WTC11 (cell line): ENCODE results near the gene SMAD2.
"Not testable (repeated sequence)": the region's sequence is repeated elsewhere in the genome, so short reads cannot be mapped to it uniquely, and the experiment has no call there.

Experiments used
- AFF4 ChIP-seq: sonication (generic); formaldehyde crosslinking; IDR thresholded peaks from 2 replicates; pipeline ENCODE4 v1.8.1; 2023; ENCODE audit warnings: mild to moderate bottlenecking, missing genetic modification reagents, borderline replicate concordance
- CBFB ChIP-seq: sonication (generic); formaldehyde crosslinking; IDR thresholded peaks from 2 replicates; pipeline ENCODE4 v1.8.1; 2022; ENCODE audit warnings: mild to moderate bottlenecking, low read depth, missing genetic modification reagents
- CTCF ChIP-seq: fragments of 200-600 bp; IDR thresholded peaks from 2 replicates; pipeline ENCODE4 v1.8.0; 2022; ENCODE audit warnings: antibody characterized with exemption
- EMX1 ChIP-seq: fragments of 250-450 bp; sonication (Bioruptor Pico); IDR thresholded peaks from 2 replicates; pipeline ENCODE4 v1.8.0; 2021; ENCODE audit warnings: mild to moderate bottlenecking
- ESRRA ChIP-seq: sonication (generic); formaldehyde crosslinking; IDR thresholded peaks from 2 replicates; pipeline ENCODE4 v1.8.1; 2022; ENCODE audit warnings: mild to moderate bottlenecking, missing genetic modification reagents, borderline replicate concordance
- FOXK1 ChIP-seq: sonication (generic); formaldehyde crosslinking; IDR thresholded peaks from 2 replicates; pipeline ENCODE4 v1.8.0; 2022; ENCODE audit warnings: mild to moderate bottlenecking, moderate library complexity, missing genetic modification reagents
- HMGXB4 ChIP-seq: sonication (generic); formaldehyde crosslinking; IDR thresholded peaks from 2 replicates; pipeline ENCODE4 v1.8.1; 2023; ENCODE audit warnings: mild to moderate bottlenecking, moderate library complexity, missing genetic modification reagents
- MAX ChIP-seq: sonication (generic); formaldehyde crosslinking; IDR thresholded peaks from 2 replicates; pipeline ENCODE4 v1.8.0; 2022; ENCODE audit warnings: mild to moderate bottlenecking, missing genetic modification reagents
- MXD4 ChIP-seq: fragments of 250-450 bp; sonication (Bioruptor Pico); IDR thresholded peaks from 2 replicates; pipeline ENCODE4 v1.8.0; 2021; ENCODE audit warnings: mild to moderate bottlenecking, moderate library complexity, borderline replicate concordance
- MYBL2 ChIP-seq: sonication (generic); formaldehyde crosslinking; IDR thresholded peaks from 2 replicates; pipeline ENCODE4 v1.8.1; 2023; ENCODE audit warnings: mild to moderate bottlenecking, moderate library complexity, missing genetic modification reagents
- NFYB ChIP-seq: sonication (generic); formaldehyde crosslinking; conservative IDR thresholded peaks from 2 replicates; pipeline ENCODE4 v1.8.0; 2022; ENCODE audit warnings: low read depth, missing genetic modification reagents
- SP1 ChIP-seq: sonication (generic); formaldehyde crosslinking; conservative IDR thresholded peaks from 2 replicates; pipeline ENCODE4 v1.8.1; 2022; ENCODE audit warnings: missing genetic modification reagents
- TEAD4 ChIP-seq: sonication (generic); formaldehyde crosslinking; IDR thresholded peaks from 2 replicates; pipeline ENCODE4 v1.8.0; 2022; ENCODE audit warnings: mild to moderate bottlenecking, missing genetic modification reagents
- ZNF317 ChIP-seq: sonication (generic); formaldehyde crosslinking; IDR thresholded peaks from 2 replicates; pipeline ENCODE4 v1.8.1; 2023; ENCODE audit warnings: low read depth, mild to moderate bottlenecking, moderate library complexity, missing genetic modification reagents, borderline replicate concordance

- TF ChIP-seq CTCF; SP1 (CRISPR knock-in tag); EMX1 (CRISPR knock-in tag); AFF4 (CRISPR knock-in tag); MXD4 (CRISPR knock-in tag); MAX (CRISPR knock-in tag); NFYB (CRISPR knock-in tag); FOXK1 (CRISPR knock-in tag); ZNF317 (CRISPR knock-in tag); HMGXB4 (CRISPR knock-in tag); CBFB (CRISPR knock-in tag); MYBL2; TEAD4; ESRRA: not testable (repeated sequence)
Observed at GRCh38 chr18:47828031-47828430, 102.4 kb downstream of the SMAD2 start.
